Small intestine (tissue), 7 donors: ENCODE data around the gene SLC17A9. TPM values are rescaled to one million over a fixed set of nuclear protein-coding genes. Genes with fewer than 3 reads are reported as not detected.

Experiments used
- DNase-seq, 2 donors: peaks; one replicate each; pipeline versions ENCODE4 v3.0.0 to v3.0.0-alpha.2; 2013
- FAIRE-seq: peaks from 2 replicates; lab custom pipeline; 2012; peaks lifted over from hg19 to GRCh38; lab: Jason Lieb, UNC
- H3K27ac ChIP-seq, 3 donors: one replicate each; pipeline ENCODE4 v1.5.1; 2013; ENCODE audit warnings: low read length in 2 of 3, mild to moderate bottlenecking in 2 of 3, control low read depth in 1 of 3, inconsistent platforms in 1 of 3, low read depth in 1 of 3, moderate library complexity in 1 of 3
- H3K27me3 ChIP-seq, 3 donors: one replicate each; pipeline ENCODE4 v1.6.1; 2013; ENCODE audit warnings: low read length in 3 of 3, inconsistent platforms in 1 of 3; ENCODE audit not compliant: control insufficient read depth in 3 of 3, insufficient read depth in 3 of 3
- H3K36me3 ChIP-seq, 3 donors: one replicate each; pipeline ENCODE4 v1.6.1; 2013; ENCODE audit warnings: low read length in 3 of 3, inconsistent platforms in 1 of 3, low read depth in 1 of 3, mild to moderate bottlenecking in 1 of 3, moderate library complexity in 1 of 3; ENCODE audit not compliant: control insufficient read depth in 3 of 3, insufficient read depth in 2 of 3
- H3K4me1 ChIP-seq, 3 donors: one replicate each; pipeline ENCODE4 v1.6.1; 2013; ENCODE audit warnings: low read length in 2 of 3, inconsistent platforms in 1 of 3, low read depth in 1 of 3, mild to moderate bottlenecking in 1 of 3, moderate library complexity in 1 of 3; ENCODE audit not compliant: control insufficient read depth in 3 of 3, insufficient read depth in 2 of 3
- H3K4me3 ChIP-seq, 3 donors: one replicate each; pipeline ENCODE4 v1.5.1; 2013; ENCODE audit warnings: low read length in 3 of 3, control low read depth in 1 of 3, inconsistent platforms in 1 of 3, low read depth in 1 of 3, mild to moderate bottlenecking in 1 of 3, moderate library complexity in 1 of 3
- H3K9me3 ChIP-seq, 2 donors: one replicate each; pipeline ENCODE4 v1.6.1; 2013; ENCODE audit warnings: low read depth in 1 of 2, low read length in 1 of 2; ENCODE audit not compliant: control insufficient read depth in 2 of 2, insufficient read depth in 1 of 2
- WGBS, 3 donors: extraction: QIAGEN DNeasy Blood & Tissue Kit; methylation state at CpG; one replicate each; pipeline ENCODE4 v1.1.7; 2013; 5-methylcytosine and 5-hydroxymethylcytosine counted together
- polyA plus RNA-seq, 4 donors: library from polyadenylated mRNA; stranded (reverse) in 3 of 4; unstranded in 1 of 4; fragments of 200-250 nt in 3 of 4; fragments of 120-200 nt in 1 of 4; gene quantifications; one replicate each; pipeline versions ENCODE4 v1.2.1 to v1.2.3, GENCODE V29; 2013
- donor health status: healthy with polysubstance abuse.
- donor health status: control.
- donor health status: control.
- donor health status: Bipolar disorder and iron deficiency.
- donor health status: healthy.

The SLC17A9 gene
- polyA plus RNA-seq, 4 donors: 0.22 to 11.2 (median 1.8) TPM

DNA sequence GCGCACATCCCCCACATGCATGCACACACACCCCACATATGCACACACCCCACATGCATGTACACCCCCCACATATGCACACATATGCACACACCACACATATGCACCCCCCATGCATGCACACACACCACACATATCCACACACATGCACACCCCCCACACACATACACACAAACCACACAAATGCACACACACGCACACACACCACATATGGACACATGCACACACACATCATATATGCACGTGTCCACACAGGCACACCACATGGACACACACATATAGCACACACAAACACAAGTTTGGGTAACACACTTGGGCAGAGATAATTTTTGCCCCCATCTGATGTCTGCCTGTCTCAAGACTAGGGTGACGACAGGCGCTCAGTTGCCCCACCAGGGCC lies 45.9 kb downstream of the SLC17A9 start:
- Histone ChIP-seq H3K27me3 (peaks cover 0 to 63% (median 46%) of the 10 kb centered on the region in 3 donors), H3K9me3 (peaks cover 0 to 3% of the 10 kb centered on the region in 2 donors), H3K4me1 (no peaks in the 10 kb centered on the region), H3K27ac (no peak overlapping the region), H3K36me3 (no peaks in the 10 kb centered on the region), H3K4me3 (no peak overlapping the region)
- no peak for DNase-seq
- 69 to 80% (median 74%) methylated on average over 5 of the region's 5 CpGs for WGBS, 3 donors
- no peak for FAIRE-seq

DNA sequence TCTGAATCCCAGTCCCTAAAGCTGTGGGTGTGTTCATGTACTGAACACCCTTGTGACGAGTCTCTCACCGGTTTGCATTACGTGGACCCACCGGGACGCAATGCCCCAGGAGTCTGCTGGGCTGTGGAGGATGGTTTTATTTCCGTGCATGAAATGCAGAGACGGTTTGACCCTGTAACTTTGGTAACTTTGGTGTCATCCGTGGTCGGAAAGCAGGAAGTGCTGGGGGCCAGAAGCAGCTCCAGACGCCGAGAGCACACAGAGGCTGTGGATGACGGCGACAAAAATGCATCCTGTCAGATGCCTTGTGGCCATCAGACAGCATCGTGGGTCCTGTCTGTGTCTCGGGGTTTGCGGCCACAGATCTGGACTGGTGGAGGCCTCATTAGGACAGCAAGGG lies 47.1 kb downstream of the SLC17A9 start:
- H3K27me3 ChIP-seq: peaks cover 4 to 73% (median 50%) of the 10 kb centered on the region in 3 donors
- WGBS, 3 donors: 65 to 78% (median 69%) methylated on average over 15 to 16 of the region's 16 CpGs

DNA sequence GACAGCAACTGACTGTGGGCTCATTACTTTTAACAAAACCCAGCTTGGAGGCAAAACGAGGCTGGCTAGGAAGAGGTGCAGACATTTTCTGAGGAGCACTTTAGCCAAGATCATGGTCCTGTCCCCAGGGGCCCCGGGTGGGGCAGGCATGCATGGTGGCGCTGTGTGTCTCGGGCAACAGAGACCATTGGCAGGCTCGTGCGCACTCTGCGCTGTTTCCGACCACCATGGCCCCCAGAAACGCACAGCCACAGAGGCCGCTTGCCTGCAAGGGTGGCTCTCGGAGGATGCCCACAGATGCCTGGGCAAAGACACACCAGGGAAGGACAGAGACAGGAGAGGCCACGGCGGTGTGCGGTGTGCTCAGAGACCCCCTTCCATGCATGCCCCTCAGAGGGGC lies 47.5 kb downstream of the SLC17A9 start:
- WGBS, 3 donors: 86 to 88% (median 87%) methylated on average over 14 of the region's 14 CpGs
- no peak for DNase-seq
- no peaks in the 10 kb centered on the region for H3K36me3 ChIP-seq
- no peak for FAIRE-seq
- no peak overlapping the region for H3K27ac ChIP-seq
- no peaks in the 10 kb centered on the region for H3K4me1 ChIP-seq
- H3K4me3 ChIP-seq: no peak overlapping the region
- H3K27me3 ChIP-seq: peaks cover 7 to 75% (median 52%) of the 10 kb centered on the region in 3 donors
- H3K9me3 ChIP-seq: peaks cover 0 to 6% of the 10 kb centered on the region in 2 donors

More for the DNA sequence above, 47.1 kb downstream of the SLC17A9 start:
- Histone ChIP-seq H3K9me3 (peaks cover 0 to 6% of the 10 kb centered on the region in 2 donors), H3K4me3 (no peak overlapping the region), H3K27ac (no peak overlapping the region), H3K4me1 (no peaks in the 10 kb centered on the region), H3K36me3 (no peaks in the 10 kb centered on the region)
- DNase-seq: no peak
- no peak for FAIRE-seq

DNA sequence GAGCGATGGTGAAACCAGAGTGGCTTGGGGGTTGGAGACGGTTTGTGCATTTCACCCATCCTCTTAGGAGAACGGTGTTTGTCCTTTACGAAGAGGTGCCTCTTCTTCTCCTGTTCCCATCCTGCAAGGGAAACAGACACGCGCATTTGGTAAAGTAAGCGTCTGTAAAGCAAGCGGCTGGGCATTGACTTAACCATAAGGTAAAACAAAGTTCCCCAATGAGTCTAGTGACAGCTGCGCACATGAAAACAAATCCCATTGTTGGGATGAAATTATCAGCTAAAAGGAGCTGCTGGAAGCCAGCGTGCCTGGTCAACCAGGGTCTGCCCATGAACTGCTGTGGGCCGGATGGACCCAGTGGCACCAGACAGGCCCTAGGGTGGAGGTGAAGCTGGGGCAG lies 48.4 kb downstream of the SLC17A9 start:
- peaks cover 0 to 6% of the 10 kb centered on the region in 2 donors for H3K9me3 ChIP-seq
- H3K27ac ChIP-seq: no peak overlapping the region
- H3K4me3 ChIP-seq: no peak overlapping the region
- DNase-seq (no peak), FAIRE-seq (no peak)
- H3K27me3 ChIP-seq: peaks cover 17 to 77% (median 52%) of the 10 kb centered on the region in 3 donors
- 51 to 58% (median 52%) methylated on average over 11 of the region's 11 CpGs for WGBS, 3 donors
- no peaks in the 10 kb centered on the region for H3K4me1 ChIP-seq
- no peaks in the 10 kb centered on the region for H3K36me3 ChIP-seq

DNA sequence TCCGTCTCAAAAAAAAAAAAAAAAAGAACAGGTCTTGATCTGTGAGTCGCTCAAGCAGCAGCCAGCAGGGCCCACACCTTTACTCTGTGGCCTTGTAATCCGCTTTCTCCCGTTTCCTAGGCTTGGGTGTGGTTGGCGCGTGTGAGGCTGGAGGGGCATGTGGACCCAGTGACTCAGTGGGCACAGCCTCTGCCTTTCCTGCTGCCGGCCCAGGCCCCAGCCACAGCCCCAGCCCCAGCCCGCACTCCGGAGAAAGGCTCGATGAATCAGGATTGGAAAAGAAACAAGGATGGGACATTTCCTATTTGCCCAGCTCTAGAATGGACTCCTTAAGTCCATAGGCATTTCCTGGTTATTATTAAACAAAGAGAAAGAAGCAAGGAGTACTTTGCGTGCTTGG lies 50.0 kb downstream of the SLC17A9 start:
- H3K4me1 ChIP-seq: no peaks in the 10 kb centered on the region
- WGBS, 3 donors: 78 to 82% (median 79%) methylated on average over 10 to 11 of the region's 11 CpGs

DNA sequence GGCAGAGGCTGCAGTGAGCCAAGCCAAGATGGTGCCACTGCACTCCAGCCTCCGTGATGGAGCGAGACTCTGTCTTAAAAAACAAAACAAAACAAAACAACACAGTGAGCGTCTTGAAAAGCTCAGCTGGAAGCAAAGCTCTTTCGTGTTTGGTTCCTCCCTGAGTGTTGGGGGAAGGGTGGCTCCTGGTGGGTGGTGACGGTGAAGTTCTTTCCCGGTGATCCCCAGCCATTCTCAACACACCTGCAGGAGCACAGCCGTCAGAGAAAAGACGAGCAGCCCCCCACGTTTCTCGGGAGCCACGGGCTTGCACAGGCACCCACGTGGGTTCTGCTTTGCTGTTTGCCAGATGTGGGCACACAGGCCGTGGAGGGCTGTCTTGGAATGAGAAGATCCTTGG lies 51.0 kb downstream of the SLC17A9 start:
- FAIRE-seq: no peak
- peaks cover 39 to 85% (median 64%) of the 10 kb centered on the region in 3 donors for H3K27me3 ChIP-seq
- H3K9me3 ChIP-seq: peaks cover 0 to 6% of the 10 kb centered on the region in 2 donors
- H3K36me3 ChIP-seq: no peaks in the 10 kb centered on the region
- H3K4me1 ChIP-seq: no peaks in the 10 kb centered on the region
- H3K27ac ChIP-seq: no peak overlapping the region
- 13 to 22% (median 16%) methylated on average over 13 of the region's 13 CpGs for WGBS, 3 donors
- no peak overlapping the region for H3K4me3 ChIP-seq
- DNase-seq: no peak

More for the DNA sequence above, 50.0 kb downstream of the SLC17A9 start:
- H3K27me3 ChIP-seq: peaks cover 31 to 85% (median 63%) of the 10 kb centered on the region in 3 donors
- H3K4me3 ChIP-seq: no peak overlapping the region
- DNase-seq (no peak), FAIRE-seq (no peak)
- no peaks in the 10 kb centered on the region for H3K36me3 ChIP-seq
- H3K27ac ChIP-seq: no peak overlapping the region
- peaks cover 0 to 6% of the 10 kb centered on the region in 2 donors for H3K9me3 ChIP-seq

DNA sequence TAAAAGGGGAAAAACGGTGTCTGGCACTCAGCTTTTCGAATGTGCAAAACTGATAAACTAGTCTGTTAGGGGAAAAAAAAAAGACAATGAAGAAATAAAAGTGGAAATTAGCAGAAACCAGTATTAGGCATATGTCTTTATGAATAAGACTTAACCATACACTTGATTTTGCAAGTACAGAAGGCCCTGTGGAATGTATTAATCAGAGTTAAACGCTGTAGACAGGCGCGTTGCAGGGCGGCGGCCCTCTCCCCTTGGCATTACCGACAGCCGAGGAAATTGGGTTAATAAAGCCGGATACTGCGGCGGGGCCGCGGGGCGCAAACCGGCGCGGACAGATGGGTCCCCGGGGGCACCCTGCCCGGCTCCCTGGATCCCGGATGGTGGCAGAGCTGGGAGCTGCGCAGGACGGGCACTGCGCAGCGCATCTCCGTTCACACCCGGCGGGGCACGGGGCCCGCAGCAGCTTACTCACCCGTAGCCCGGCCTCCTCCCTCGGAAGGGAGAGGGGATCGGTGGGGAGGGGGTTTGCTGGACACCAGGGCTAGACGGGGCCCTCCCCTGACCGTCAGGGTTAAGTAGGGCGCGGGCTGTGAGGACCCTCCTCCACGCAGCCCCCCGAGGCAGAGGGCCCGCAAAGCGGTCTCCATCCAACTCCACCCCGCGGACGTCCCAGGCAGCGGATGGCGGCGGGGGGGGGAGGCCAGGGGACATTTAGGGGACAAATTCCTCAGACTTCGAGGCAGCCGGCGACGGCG lies 52.3 kb downstream of the SLC17A9 start:
- Histone ChIP-seq H3K36me3 (no peaks in the 10 kb centered on the region), H3K27me3 (peaks cover 40 to 87% (median 62%) of the 10 kb centered on the region in 3 donors)

DNA sequence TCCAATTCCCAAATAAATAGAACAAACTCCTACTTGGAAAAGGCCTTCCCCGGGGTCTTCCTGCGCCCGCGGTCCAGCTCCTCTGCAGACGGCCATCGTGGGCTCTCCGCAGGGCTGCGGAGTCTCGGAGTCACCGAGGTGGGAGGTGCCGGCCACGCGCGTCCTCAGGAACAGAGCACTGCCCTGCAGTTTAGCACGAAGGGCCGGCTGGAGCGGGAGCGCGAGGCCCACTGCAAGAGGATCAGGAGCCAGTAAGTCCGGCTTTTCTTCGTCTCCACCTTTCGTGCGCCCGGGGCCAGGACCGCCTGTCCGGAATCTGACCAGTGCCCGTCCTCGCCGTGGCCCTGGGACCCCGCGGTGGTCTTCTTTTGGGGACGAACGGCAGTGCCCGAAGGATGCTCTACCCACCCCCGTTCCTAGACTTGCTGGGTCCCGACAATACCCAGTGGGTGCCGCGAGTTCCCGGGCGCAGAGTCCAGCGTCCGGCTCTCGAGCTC lies 52.9 kb downstream of the SLC17A9 start:
- Histone ChIP-seq H3K9me3 (peaks cover 0 to 3% of the 10 kb centered on the region in 2 donors), H3K36me3 (no peaks in the 10 kb centered on the region), H3K4me3 (no peak overlapping the region), H3K27me3 (peaks cover 40 to 89% (median 61%) of the 10 kb centered on the region in 3 donors), H3K27ac (no peak overlapping the region), H3K4me1 (peaks cover 0 to 8% (median 0%) of the 10 kb centered on the region in 3 donors)
- 5 to 13% (median 12%) methylated on average over 42 to 43 of the region's 43 CpGs for WGBS, 3 donors
- FAIRE-seq (no peak), DNase-seq (no peak)

More for the DNA sequence above, 52.3 kb downstream of the SLC17A9 start:
- no peak overlapping the region for H3K4me3 ChIP-seq
- 5 to 11% (median 10%) methylated on average over 46 to 53 of the region's 53 CpGs for WGBS, 3 donors
- H3K27ac ChIP-seq: no peak overlapping the region
- FAIRE-seq (no peak), DNase-seq (no peak)
- peaks cover 0 to 8% (median 0%) of the 10 kb centered on the region in 3 donors for H3K4me1 ChIP-seq
- peaks cover 0 to 4% of the 10 kb centered on the region in 2 donors for H3K9me3 ChIP-seq
